ENCODE measurements around the gene WDR1.

The WDR1 gene

GRCh38 chr4:10066206-10066605 is 50.4 kb downstream of the WDR1 start:
- DNase-seq: no peak

GRCh38 chr4:10063544-10064300 is 52.9 kb downstream of the WDR1 start:
- DNase-seq: no peak

- DNase-seq: no peak
Observed at GRCh38 chr4:10061650-10062415, 54.8 kb downstream of the WDR1 start.

- no peak for DNase-seq
Observed at GRCh38 chr4:10058371-10058770, 58.2 kb downstream of the WDR1 start.

GRCh38 chr4:10057023-10057395 is 59.6 kb downstream of the WDR1 start:
- no peak for DNase-seq

GRCh38 chr4:10056334-10057022 is 60.1 kb downstream of the WDR1 start:
- no peak for DNase-seq

GRCh38 chr4:10055871-10056270 is 60.7 kb downstream of the WDR1 start:
- no peak for DNase-seq

- DNase-seq: no peak
Observed at GRCh38 chr4:10054571-10055041, 62.0 kb downstream of the WDR1 start.

- no peak for DNase-seq
Observed at GRCh38 chr4:10053635-10054453, 62.8 kb downstream of the WDR1 start.

GRCh38 chr4:10051517-10052135 is 65.0 kb downstream of the WDR1 start:
- DNase-seq: no peak

- DNase-seq: no peak
Observed at GRCh38 chr4:10050721-10051120, 65.9 kb downstream of the WDR1 start.

GRCh38 chr4:10050261-10050661 is 66.3 kb downstream of the WDR1 start:
- no peak for DNase-seq

GRCh38 chr4:10048941-10049697 is 67.5 kb downstream of the WDR1 start:
- DNase-seq: no peak

GRCh38 chr4:10047967-10048366 is 68.6 kb downstream of the WDR1 start:
- no peak for DNase-seq

GRCh38 chr4:10046471-10046870 is 70.1 kb downstream of the WDR1 start:
- DNase-seq: no peak

- no peak for DNase-seq
Observed at GRCh38 chr4:10045481-10045880, 71.1 kb downstream of the WDR1 start.

GRCh38 chr4:10041036-10041435 is 75.6 kb downstream of the WDR1 start:
- DNase-seq: no peak

- DNase-seq: no peak
Observed at GRCh38 chr4:10040049-10040892, 76.3 kb downstream of the WDR1 start.

GRCh38 chr4:10036807-10037342 is 79.7 kb downstream of the WDR1 start:
- DNase-seq: no peak

- DNase-seq: no peak
Observed at GRCh38 chr4:10035130-10035529, 81.5 kb downstream of the WDR1 start.
